Head of caudate nucleus (tissue), 42 donors: ENCODE measurements around the gene PTGFRN.
A peak's percentile ranks its signal among the peaks of the same experiment; 100 is the strongest.
"Not testable (repeated sequence)": the region's sequence is repeated elsewhere in the genome, so short reads cannot be mapped to it uniquely, and the experiment has no call there.

Experiments used
- DNase-seq, 42 donors: peaks; one replicate each; pipeline versions ENCODE4 v3.0.0 to v3.0.0-alpha.2; 2020 to 2021; ENCODE audit warnings: mixed read lengths in 7 of 42
- intact Hi-C: fragments of 100-400 bp; cut with DNase I; formaldehyde crosslinking; loops from one replicate; pipeline ENCODE4 v1.15.0; 2022

The PTGFRN gene

DNA sequence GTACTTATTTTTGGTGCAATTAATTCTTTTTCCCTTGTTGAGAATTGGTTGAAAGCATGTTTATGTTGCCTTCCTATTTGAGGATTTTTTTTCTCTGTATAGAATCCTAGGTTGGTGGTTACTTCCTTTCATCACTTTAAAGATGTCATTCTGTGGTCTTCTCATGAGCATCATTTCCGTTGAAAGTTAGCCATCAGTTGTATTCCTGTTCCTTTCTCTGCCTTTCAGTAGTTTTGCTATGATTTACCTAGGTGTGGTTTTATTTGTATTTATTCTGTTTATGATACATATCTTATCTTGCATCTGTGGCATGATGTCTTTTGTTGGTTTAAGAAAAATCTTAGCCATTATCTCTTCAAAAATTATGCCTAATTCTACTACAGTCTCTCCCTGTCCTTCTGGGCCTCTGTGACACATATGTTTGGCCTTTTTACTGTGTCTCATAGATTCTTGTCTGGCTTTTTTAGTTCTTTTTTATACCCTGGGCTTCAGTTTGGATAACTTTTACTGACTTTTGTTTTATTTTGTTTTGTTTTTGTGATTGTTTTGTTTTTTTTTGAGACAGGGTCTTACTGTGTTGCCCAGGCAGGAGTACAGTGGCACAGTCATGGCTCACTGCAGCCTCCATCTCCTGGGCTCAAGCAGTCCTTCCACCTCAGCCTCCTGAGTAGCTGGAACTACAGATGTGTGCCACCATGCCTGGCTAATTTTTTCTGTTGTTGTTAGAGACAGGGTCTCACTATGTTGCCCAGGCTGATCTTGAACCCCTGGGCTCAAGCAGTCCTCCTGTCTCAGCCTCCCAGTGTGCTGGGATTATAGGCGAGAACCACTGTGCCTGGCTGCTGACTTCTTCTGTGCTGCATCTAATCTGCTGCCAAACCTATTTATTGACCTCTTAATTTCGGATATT lies 24.1 kb downstream of the PTGFRN start:
- DNase-seq, result no peak
- intact Hi-C loops, result no loop called here

DNA sequence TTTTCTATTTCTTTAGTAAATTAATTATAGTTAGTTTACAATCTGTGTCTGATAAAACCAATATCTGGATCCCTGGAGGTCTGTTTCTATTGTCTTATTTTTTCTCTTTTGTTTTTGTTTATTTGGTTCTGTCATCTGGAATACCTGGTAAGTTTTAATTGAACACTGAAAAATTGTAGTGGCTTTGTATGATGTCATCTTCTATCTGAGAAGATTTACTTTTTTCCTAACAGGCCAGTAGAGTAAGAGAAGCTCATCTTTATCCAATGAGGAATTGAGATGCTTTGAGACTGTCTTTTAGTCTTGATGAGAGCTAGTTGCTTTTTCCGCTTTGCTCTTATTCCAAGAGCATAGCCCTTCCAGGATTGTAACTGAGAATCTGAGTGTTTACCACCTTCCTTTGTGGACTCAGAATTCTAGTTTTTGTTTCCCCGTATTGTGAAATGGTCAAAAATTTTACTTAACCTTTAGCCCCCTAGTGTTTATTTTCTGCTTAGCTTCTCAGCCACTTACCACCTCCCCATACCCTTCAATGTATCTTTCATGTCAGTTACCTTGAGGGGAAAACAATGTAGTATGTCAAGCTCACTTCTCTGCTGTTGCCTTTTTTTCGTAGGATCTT lies 25.0 kb downstream of the PTGFRN start:
- intact Hi-C loops, result no loop called here
- DNase-seq, result no peak

DNA sequence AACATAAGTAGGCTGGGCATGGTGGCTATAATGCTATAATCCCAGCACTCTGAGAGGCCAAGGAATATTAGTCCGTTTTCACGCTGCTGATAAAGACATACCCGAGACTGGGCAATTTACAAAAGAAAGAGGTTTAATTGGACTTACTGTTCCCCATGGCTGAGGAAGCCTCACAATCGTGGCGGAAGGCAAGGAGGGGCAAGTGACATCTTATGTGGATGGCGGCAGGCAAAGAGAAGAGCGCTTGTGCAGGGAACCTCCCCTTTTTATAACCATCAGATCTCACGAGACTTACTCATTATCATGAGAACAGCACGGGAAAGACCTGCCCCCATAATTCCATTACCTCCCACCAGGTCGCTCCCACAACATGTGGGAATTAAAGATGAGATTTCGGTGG lies 28.5 kb downstream of the PTGFRN start:
- no peak for DNase-seq
- intact Hi-C loops, result no loop called here

DNA sequence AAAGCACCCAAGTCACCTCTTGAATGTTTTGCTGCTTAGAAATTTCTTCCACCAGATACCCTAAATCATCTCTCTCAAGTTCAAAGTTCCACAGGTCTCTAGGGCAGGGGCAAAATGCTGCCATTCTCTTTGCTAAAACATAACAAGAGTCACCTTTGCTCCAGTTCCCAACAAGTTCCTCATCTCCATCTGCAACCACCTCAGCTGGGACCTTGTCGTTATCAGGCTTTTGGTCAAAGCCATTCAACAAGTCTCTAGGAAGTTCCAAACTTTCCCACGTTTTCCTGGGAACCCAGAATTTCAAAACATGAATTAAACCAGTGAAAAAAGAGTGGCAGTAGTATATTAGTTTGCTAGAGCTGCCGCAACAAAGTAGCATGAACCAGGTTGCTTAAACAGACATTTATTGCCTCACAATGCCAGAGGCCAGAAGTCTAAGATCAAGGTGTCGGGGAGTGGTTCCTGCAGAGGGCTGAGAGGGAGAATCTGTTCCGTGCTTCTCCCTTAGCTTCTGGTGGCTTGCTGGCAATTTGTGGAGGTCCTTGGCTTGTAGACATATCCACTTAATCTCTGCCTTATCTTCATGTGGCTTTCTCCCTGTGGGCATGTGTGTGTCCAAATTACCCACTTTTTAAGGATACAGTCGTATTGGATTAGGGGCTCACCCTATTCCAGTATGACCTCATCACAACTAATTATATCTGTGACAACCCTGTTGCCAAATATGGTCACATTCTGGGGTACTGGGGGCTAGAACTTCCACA lies 30.2 kb downstream of the PTGFRN start:
- DNase-seq, intact Hi-C loops: not testable (repeated sequence)

DNA sequence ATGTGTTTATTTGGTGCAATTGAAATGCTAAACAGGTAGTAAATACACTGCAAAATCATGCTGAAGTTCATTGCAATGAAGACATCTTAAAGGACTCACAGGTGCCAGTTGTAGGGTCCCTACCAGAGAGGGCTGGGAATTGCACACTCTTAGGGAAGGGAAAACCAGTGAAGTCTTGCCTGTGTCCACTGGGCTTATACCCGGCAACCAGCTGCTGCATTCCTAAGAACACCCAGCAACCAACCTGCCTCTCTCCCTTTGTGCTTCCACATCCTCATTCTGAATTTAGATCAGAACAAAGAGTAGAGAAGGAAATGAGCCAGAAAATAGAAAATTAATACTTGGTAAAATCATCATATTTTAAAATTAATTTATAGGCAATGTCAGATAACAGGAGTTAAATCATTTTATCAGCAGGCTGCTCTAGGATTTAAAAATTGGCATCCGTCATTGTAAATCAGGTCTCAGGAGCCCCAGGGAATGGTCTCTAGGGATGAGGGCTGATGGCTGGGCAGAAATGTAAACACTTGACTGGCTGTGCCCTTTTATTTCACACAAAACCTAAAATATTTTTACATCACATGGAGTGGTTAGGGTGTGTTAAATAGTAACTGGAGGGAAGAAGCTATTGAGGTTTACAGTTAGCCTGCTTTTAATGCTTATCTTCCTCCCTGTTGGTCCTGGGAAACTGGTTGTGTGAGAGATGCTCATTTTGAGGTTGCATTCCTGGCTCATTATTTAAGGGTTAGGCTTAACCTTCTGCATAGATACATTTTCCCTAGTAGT lies 31.3 kb downstream of the PTGFRN start:
- intact Hi-C loops, result no loop called here
- no peak for DNase-seq

DNA sequence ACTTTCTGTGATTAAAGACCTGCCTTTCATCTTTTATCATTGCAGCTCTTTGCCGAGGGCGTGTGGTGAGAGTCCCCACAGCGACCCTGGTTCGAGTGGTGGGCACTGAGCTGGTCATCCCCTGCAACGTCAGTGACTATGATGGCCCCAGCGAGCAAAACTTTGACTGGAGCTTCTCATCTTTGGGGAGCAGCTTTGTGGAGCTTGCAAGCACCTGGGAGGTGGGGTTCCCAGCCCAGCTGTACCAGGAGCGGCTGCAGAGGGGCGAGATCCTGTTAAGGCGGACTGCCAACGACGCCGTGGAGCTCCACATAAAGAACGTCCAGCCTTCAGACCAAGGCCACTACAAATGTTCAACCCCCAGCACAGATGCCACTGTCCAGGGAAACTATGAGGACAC lies 32.0 kb downstream of the PTGFRN start:
- intact Hi-C loops, result no loop called here
- DNase-seq, result no peak

DNA sequence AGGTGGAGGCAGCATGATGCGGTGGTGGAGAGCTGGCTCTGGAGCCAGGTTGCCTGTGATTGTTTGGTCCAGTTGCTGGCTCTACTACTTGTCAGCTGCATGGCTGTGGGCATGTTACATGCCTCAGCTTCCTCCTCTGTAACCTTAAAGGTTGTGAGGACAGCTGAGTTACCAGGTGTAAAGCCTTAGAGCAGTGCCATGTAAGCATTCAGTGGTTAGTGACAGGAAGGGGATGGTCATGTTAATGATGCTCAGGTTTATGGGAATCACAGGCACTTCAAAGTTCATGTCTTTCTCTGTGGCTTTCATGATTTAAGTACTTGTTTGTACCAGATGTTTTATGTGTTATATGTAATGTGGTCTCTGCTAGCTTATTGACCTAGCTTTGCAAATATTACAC lies 32.6 kb downstream of the PTGFRN start:
- no peak for DNase-seq

DNA sequence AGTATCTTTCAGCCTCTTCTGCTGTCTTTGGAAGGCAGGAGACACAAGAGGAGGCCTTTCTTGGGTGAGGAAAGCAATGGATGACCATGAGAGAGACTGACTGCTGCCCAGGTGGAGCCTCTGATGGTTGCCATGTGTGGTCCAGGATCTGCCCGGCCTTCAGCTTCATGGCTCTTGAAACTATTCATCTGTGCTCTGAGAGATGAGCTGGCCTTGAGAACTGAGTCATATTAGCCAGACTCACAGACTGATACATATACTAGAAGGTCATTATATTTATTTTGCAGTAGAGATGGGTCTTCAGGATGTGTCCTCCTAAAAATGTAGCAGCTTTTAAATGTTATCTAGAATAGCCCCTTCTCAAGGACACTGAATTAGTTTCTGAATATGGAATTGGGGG lies 33.7 kb downstream of the PTGFRN start:
- no peak for DNase-seq
- intact Hi-C loops, result no loop called here

More for the DNA sequence above, 32.6 kb downstream of the PTGFRN start:
- intact Hi-C loops, result no loop called here

DNA sequence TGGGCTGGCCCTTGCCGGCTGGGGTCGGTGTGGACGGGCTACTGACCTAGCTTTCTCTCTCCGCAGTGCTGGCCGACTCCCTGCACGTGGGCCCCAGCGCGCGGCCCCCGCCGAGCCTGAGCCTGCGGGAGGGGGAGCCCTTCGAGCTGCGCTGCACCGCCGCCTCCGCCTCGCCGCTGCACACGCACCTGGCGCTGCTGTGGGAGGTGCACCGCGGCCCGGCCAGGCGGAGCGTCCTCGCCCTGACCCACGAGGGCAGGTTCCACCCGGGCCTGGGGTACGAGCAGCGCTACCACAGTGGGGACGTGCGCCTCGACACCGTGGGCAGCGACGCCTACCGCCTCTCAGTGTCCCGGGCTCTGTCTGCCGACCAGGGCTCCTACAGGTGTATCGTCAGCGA lies 34.9 kb downstream of the PTGFRN start:
- intact Hi-C loops, result no loop called here
- DNase-seq, result no peak

DNA sequence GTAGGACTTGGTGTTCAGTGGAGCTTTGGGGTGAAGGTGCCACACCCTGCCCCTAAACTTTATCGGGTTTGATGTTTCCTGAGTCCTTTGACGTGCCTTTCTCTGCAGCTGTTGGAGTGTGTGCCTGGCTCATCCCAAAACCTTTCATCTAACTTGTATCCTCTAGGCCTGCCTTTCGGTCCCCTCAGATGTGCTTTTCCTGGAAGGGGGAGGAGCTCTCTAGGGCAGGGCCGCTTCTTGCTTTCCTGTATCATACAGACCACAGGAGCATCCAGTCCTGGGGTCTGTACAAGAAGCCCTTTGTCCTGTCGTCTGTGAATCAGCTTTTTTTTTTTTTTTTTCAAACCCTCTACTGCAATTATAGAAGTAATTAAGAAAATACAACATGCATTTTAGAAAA lies 35.7 kb downstream of the PTGFRN start:
- DNase-seq, result no peak
- intact Hi-C loops, result no loop called here

DNA sequence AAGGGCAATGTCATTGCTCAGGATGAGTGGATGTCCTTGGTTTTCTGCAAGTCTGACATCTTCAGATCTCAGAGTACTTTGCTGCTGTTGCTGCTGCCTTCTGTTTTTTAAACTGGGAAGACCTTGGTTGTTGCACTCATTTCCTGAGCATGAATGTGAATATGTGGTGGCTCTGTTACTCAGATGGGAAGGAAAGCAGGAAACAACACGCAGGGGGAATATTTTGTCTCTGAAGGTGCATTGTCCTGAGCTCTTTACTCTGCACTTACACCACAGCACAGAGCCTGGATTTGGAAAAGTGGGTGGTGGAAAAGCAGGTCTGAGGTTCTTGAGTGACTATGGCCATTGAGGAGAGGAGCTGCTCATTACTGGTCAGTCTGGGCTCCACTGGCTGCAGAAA lies 36.3 kb downstream of the PTGFRN start:
- intact Hi-C loops, result no loop called here
- no peak for DNase-seq

DNA sequence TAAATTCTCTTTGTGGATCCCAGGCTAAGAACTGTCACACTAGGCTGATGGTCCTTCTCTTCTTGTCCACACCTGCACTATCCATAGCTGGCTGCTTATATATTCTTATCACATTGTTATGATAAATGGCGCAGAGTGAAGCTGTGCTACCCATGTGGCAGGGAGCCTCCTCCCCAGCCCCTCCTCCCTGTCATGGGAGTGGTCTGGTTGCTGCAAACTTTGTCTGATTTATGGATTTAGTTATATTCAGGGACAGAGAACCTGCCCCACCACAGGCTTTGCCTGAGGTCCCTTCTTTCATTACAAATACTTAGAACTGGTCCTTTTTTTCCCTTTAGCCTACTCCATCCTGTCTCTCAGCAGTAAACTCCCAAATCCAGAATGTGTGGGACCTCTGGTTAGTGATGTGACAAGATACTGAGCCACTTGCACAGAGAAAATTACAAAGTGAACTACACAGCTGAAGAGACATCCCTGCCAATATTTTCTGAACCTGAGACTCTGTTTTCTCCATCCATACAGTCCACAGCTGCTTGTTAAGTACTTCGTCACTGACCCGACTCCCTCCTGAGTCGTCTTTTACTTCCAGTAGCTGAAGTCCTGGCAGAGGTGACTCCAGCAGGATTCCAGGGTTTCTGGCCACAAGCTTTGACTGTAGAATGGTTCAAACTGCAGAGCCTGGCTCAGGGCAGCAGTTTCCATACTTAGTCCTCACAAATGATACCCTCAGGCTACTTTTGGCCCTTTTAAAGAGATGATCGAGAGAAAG lies 37.6 kb downstream of the PTGFRN start:
- intact Hi-C loops, result no loop called here
- no peak for DNase-seq

DNA sequence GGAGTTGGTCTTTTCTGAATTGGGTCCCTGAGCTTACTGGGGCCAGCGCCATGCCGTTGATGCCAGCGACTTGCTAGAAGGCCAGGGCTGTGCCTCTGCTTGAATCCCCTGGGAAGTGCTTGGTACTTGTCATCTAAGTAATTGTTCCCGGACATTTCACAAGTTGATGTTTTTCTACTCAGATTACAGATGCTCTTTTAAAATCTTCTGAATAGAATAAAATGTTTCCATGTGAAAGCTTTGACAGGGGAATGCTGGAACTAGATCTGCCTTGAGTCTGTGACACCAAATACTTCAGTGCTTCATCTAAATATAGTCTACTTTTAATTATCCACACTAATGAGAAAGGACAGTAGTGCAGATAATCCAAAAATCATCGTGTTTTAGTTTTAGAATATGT lies 38.3 kb downstream of the PTGFRN start:
- intact Hi-C loops, result no loop called here
- peak in 1 of 42 donors; percentile 21 for DNase-seq

DNA sequence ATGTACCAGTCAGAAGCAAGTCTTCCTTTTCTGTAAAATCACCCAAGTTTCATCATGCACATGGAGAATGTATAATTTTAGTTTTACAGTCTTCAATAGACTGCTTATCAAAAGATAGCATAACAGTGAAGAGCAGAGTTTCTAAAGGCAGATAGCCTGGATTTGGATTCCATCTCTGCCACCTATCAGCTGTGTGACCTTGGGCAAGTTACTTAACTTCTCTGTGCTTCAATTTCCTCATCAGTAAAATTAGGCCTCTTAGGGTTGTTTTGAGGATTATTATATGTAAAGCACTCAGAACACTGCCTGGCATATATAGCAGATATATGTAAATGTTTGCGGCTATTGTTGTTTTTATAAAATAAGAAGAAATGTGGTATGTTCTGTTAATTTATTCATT lies 38.9 kb downstream of the PTGFRN start:
- intact Hi-C loops, result no loop called here
- DNase-seq, result no peak

DNA sequence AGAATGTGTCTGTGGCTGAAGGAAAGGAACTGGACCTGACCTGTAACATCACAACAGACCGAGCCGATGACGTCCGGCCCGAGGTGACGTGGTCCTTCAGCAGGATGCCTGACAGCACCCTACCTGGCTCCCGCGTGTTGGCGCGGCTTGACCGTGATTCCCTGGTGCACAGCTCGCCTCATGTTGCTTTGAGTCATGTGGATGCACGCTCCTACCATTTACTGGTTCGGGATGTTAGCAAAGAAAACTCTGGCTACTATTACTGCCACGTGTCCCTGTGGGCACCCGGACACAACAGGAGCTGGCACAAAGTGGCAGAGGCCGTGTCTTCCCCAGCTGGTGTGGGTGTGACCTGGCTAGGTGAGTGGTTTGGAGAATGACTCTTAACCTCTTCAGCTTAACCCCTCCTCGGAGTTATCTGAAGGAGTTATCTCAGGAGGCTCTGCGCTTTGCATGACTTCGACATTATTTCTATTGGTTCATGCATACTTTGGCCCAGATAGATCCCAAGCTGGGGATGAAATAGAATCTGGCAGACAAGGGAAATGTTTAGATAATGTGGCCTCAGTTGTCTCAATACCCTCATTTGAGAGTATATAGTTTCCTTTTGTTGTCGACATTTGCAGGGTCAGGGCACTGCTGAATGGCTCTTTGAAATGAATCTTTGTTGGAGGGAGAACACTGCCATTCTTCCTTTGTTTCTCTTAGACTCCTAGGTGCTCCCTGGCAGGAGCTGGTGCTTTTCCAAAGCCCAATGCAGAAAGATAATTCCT lies 39.7 kb downstream of the PTGFRN start:
- peak in 4 of 42 donors; percentile 16 to 37 (median 28) for DNase-seq
- intact Hi-C loops, result no loop called here

DNA sequence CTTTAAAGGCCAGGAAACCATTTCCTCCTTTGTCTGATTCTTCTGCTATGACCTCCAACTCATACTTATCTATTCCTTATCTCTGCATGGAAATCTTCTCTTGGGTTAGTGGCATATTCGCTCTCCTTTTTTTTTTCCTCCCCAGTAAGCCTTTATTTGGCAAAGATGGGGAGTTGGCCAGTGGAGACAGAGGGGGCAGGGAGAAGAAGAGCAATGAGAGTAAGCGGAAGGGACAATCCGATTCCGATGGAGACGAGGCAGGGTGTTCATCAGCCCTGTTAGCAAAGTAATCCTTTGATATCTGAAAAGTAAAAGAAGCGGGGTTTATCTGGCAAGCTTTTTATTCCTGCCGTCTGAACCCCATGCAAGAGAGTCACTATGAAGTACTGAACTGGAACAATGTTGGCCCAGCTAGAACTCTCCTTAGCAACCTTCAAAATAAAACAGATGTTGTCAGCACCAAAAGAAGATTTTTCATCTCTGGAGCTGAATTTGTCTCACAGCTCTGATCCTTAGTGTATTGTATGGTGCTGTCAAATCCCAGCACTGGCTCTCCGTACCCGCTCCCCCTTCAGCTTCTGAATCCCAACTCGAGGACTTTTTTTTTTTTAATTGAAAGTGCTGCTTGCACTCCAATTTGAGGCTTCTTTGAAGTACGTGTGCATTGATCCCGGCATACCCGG lies 40.9 kb downstream of the PTGFRN start:
- peak in 1 of 42 donors; percentile 22 for DNase-seq
- intact Hi-C loops, result no loop called here
